Stimulated activated CD8-positive, alpha-beta memory T cell treated with anti-CD3 and anti-CD28 coated beads, Interleukin-4, amount 100 ng/mL, for 24 hours (primary cell): ENCODE results near the gene UFSP1.
"Not testable (repeated sequence)": the region's sequence is repeated elsewhere in the genome, so short reads cannot be mapped to it uniquely, and the experiment has no call there.

Experiments used
- DNase-seq: peaks from one replicate; pipeline ENCODE4 v3.0.0-alpha.2; 2020; ENCODE audit warnings: low read depth

The UFSP1 gene

DNA sequence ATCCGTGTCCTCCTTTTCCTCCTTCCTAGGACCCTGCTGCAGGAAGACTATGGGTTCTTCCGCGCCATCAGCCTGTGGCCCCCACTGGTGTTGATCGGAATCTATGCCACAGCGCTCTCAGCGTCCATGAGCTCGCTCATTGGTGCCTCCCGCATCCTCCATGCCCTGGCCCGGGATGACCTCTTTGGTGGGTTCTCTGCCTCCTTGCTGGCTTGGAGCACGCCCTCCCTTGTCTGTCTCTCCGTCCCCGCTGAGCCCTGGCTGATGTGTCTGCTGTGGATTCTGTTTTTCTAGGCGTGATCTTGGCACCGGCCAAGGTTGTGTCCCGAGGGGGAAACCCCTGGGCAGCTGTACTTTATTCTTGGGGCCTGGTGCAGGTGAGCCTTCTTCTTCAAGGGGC, 29.7 kb downstream of the UFSP1 start:
- no peak for DNase-seq

DNA sequence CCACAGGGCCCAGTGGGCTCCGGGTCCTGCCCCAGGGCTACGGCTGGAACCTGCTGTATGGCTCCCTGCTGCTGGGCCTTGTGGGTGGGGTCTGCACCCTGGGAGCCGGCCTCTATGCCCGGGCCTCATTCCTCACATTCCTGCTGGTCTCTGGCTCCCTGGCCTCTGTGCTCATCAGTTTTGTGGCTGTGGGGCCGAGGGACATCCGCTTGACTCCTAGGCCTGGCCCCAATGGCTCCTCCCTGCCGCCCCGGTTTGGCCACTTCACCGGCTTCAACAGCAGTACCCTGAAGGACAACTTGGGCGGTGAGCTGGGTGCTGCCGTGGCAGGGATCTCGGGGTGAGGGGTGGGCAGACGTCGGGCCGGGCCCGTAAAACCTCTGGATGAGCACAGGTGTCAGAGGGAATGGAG, 32.6 kb downstream of the UFSP1 start:
- DNase-seq: no peak

DNA sequence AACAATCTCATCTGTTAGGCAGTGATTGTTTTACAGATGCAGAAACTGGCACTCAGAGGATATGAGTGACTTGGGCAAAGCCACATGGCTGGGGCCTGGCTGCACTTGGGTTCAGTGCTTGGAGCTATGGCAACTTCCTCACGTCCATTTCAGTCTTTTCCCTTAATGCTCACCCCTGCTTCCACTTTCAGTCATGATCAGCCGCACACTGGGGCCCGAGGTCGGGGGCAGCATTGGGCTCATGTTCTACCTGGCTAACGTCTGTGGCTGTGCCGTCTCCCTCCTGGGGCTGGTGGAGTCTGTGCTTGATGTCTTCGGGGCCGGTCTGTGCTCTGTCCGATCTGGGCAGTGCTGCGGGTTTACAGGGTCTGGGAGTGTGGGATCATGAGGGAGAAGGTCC, 34.0 kb downstream of the UFSP1 start:
- no peak for DNase-seq

DNA sequence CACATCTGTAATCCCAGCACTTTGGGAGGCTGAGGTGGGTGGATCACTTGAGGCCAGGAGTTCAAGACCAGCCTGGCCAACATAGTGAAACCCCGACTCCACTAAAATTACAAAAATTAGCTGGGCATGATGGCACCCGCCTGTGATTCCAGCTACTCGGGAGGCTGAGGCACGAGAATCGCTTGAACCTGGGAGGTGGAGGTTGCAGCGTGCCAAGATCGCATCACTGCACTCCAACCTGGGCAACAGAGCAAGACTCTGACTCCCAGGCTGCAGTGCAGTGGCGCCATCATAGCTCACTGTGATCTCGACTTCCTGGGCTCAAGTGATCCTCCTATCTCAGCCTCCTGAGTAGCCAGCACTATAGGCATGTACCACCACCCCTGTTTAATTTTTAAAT, 34.6 kb downstream of the UFSP1 start:
- DNase-seq: not testable (repeated sequence)

DNA sequence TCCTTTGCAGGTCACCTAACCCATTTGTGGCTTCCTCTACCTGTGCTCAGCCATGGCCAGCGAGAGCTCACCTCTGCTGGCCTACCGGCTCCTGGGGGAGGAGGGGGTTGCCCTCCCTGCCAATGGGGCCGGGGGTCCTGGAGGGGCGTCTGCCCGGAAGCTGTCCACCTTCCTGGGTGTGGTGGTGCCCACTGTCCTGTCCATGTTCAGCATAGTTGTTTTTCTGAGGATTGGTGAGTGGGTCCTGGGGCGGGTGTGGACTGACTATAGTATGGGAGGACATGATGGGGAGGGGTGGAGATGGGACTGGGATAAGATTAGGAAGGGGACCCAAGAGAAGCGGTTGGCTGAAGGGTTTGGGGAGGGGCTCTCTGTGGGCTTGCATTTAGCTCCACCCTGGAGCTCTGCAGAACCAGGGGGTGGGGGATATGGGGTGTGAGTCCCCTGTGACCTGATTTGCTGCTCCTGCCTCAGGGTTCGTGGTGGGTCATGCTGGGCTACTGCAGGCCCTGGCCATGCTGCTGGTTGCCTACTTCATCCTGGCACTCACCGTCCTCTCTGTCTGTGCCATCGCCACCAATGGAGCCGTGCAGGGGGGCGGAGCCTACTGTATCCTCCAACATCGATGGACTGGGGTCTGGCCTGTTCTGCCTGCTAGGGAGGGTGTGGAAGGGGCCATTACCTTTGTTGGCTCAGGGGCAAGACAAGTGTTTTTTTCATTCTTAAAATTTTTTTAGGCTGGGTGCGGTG, 35.2 kb downstream of the UFSP1 start:
- DNase-seq: no peak

DNA sequence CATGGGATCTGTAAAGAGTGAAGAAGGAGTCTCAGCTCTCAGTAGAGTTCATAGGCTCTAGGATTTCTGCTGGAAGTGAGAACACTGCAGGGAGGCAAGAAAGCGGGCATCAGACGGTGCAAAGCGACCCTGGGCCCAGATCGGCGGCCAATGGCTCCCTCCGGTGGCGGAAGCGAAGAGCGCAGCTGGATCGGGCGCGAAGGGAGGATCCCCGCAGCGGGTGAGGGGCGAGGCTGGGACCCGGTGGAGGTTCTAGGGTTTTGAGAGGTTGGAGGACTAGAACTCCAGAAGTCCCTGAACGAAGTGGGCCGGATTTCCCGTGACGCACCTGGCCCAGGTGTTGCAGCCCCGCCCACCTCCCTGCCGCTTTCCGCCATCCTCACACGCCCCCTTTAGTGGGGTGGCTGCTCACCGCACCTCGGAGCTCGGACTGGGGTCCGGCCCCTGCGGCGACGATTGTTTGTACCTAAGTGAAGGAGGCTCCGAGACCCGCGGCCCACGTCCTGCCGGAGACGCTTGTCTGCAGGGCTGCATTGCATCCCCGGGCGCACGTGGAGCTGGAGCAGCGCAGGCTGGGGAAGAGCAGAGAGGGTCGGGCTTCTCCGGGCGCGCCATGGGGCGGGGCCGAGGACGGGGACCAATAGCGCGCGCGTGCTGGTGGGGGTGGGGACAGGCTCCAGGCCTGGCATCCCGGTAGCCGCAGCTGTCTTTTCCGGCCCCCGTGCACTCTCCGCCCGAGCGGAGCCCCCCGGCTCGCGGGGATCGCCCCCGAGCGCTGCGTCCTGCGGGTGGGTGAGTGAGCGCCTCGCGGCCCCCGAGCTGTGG, 37.3 kb downstream of the UFSP1 start, which contains the start of gene SLC12A9:
Gene SLC12A9, plus strand, starts transcription at position 666 of the 825 bp plus-strand sequence. CDS start 1,485 bp downstream, outside the sequence.
- peak; percentile 82 for DNase-seq

DNA sequence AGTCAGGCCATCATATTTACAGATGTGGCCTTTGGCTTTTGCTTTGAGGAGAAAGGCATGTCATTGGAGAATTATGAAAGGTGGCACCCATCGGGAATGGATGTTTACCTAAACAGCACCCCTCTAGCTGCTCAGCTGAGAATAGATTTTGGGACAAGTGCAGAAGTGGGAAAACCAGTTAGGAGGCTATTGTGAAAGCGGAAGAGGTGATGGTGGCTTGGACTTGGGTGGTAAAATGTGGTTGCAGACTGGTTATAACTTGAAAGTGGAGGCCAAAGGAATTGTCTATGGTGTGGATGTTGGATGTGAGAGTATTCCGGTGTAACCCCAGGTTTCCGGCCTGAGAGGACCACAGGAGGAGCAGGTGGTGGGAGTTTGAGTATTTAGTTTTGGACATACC, 42.2 kb downstream of the UFSP1 start:
- DNase-seq: no peak

DNA sequence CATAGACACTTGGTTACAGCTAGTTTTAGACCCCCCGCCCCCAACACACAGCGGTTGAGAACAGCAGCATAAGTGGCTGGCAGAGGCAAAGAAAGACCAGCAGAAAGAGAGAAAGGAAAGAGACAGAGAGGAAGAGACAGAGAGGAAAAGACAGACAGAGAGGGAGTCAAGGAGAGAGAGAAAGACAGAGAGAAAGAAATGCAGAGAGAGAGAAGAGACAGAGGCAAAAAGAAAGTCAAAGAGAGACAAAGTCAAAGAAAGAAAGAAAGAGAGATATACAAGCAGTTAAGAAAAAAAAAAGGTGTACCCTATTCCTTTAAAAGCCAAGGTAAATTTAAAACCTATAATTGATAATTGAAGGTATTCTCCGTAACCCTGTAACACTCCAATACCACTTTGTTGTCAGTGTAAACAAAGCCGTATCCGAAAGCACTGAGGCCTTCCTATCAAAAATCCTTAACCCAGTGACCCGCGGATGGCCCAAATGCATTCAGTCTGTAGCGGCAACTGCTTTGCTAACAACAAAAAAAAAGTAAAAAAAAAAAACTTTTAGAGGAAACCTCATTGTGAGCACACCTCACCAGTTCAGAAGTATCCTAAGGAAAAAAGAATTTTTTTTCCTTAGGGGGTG, 48.9 kb downstream of the UFSP1 start:
- DNase-seq: no peak

DNA sequence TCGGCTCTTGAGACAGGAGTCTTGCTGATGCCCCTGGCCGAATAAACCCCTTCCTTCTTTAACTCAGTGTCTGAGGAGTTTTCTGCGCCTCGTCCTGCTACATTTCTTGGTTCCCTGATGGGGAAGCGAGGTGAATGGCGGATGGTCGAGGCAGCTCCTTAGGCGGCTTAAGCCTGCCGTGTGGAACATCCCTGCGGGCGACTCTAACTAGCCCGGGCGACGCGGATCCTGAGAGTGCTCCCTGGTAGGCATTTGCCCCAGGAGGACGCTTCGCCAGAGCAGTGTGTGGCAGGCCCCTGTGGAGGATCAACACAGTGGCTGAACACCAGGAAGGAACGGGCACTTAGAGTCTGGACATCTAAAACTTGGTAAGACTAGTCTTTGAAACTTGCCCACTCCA, 50.2 kb downstream of the UFSP1 start:
- DNase-seq: no peak
